HG03565 (cell line): Measurements from ENCODE around the gene TNNT1.
"Not testable (repeated sequence)": the region's sequence is repeated elsewhere in the genome, so short reads cannot be mapped to it uniquely, and the experiment has no call there.

Experiments used
- ATAC-seq: cut with Tn5 transposase; IDR thresholded peaks from one replicate; pipeline ENCODE4 v1.9.1; 2021; ENCODE audit warnings: mild to moderate bottlenecking, moderate library complexity; ENCODE audit not compliant: unreplicated experiment

TNNT1 gene, protein sequence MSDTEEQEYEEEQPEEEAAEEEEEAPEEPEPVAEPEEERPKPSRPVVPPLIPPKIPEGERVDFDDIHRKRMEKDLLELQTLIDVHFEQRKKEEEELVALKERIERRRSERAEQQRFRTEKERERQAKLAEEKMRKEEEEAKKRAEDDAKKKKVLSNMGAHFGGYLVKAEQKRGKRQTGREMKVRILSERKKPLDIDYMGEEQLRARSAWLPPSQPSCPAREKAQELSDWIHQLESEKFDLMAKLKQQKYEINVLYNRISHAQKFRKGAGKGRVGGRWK

DNA sequence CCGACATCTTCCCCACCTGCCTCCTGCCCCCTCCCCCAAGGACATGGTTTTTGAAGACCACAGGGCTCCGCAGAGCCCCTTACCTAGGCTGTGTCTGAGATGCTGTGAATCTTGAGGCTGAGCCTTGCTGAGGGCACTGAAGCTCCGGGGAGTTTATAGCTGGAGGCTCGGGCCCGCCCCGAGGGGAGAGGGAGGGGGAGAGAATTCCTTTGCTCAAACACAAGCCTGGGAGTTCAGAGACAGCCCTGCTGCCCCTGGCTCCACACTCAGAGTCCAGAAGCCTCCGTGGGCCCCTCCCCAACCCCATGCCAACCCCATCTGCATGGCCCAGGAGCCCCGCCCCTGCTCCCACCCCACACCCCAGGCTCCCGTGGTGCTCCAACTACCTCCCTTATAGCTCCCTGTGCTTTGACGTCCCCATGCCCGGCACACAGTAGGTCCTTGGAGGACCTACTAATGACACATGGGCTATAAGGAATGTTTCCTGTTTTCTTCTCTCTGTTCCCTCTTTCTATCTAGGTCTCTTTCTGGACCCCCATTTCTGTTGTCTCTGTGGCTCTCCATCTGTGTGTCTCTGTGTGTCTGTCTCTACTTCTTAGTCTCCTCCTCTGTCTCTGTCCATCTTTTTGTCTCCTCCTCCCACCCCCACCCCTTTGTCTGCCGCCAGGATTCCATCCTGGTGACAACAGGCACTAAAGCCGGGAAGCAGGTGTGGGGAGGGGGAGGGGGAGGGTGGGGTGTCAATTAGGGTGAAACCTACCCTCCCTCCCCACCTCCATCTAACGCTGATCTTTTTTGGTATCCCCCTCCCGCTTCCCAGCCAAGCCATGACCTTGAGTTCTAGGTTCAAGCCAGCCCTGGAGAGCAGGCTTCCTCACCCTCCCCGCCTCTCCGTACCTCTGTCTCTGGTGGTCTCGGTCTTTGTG lies at the start of gene TNNT1:
Gene TNNT1, minus strand, starts transcription at position 129 of the 926 bp plus-strand sequence. CDS start 2,049 bp downstream, outside the sequence.
- ATAC-seq, result no peak

DNA sequence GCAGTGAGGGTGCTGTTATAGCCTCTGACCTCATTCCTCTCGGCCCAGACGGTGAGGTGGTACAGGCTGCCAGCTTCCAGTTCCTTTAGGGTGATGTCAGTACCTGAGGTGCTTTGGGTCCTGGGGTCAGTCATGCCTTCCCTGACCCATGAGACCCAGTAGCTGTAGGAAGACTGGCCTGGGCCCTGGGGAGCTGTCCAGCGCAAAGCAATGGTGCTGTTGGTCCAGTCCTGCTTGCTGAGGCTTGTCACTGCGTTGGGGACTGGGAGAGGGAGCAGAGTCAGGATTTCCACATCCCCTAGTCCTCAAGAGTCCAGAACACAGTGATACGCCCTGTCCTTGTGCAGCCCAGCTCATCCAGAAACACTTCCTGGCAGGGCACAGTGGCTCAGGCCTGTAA lies 49.6 kb upstream of the TNNT1 start:
- ATAC-seq, result no peak

DNA sequence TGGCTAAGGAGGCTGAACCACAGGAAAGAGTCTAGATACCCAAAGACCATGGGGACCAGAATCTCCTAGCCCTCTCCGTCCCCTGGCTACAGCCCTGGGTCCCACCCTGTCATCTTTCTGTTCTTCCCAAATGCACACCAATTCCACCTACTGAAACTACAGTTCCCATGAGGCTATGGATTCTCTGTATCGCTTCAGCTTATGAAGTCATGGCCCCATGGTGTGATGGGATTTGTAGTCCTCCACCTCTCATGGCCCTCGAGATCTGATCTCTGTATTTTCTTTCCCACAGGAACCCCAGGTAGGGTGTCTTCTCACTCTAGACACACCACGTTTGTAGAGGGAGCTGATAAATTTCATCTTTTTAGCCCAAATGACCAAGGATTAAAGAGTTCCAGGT lies 48.5 kb upstream of the TNNT1 start:
- ATAC-seq, result no peak

DNA sequence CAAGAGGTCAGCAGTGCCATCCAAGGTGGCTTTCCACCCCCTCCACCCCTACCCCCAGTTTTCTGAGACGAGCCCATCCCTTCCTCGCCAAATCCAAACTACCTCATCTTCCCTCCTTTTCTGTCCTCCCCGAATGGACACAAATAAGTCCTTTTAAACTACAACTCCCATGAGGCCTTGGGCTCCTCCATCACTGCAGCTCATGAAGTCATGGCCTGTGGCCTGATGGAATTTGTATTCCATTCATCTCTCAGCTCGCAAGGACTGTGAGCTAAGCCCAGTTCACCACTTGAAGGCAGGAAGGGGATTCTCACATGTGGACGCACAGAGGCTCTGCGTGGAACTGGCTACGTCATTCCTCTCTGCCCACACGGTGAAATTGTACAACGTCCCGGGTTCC lies 47.8 kb upstream of the TNNT1 start:
- no peak for ATAC-seq

DNA sequence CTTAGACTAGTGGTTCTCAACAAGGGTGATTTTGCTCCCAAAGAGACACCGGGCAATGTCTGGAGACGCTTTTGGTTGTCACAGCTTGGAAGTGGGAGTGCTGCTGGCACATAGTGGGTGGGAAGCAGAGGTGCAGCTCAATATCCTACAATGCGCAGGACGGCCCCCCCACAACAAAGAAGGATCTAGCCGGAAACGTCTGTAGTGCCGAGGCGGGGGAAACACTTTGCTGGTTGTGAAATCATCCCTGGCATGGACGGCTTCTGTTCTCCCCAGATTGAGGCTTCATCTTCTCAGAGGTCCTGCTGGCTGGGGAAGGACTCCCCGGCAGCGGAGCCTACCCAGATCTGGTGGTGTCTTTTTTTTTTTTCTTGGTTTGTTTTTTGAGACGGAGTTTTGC lies 44.5 kb upstream of the TNNT1 start:
- no peak for ATAC-seq

DNA sequence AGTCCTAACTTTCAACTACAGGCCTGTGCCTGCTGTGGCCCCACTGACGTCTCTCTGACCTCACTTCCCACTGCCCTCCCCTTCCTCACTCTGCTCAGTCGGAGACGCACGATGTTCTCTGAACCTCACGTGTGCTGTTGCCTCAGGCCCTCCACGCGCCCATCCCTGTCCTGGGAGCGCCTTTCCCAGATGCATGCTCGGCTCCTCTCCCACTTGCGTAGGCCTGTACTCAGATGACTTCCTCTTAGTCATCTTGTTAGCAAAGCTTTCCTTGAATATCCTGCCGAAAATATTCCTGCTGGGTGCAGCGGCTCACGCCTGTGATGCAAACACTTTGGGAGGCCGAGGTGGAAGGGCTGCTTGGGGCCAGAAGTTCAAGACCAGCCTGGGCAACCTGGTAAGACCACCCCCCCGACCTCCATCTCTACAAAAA lies 40.4 kb upstream of the TNNT1 start:
- no peak for ATAC-seq

DNA sequence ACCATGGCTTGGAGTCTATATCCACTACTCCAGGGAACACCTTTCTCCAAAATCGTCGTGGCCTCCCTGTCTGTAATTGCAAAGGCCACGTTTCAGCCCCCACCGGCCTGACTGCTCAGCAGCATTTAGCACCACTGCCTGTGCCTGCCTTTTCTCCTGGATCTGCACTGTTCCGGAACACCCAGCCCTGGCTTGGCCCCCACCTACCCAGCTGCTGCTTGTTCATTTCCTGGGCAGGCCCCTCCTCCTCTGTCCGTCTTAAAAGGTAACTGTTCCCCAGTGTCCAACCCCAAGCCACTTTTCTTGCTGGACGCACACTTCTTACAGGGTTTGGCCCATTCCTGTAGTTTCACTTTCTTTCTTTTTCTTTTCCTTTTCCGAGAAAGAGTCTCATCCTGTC lies 39.6 kb upstream of the TNNT1 start:
- no peak for ATAC-seq

DNA sequence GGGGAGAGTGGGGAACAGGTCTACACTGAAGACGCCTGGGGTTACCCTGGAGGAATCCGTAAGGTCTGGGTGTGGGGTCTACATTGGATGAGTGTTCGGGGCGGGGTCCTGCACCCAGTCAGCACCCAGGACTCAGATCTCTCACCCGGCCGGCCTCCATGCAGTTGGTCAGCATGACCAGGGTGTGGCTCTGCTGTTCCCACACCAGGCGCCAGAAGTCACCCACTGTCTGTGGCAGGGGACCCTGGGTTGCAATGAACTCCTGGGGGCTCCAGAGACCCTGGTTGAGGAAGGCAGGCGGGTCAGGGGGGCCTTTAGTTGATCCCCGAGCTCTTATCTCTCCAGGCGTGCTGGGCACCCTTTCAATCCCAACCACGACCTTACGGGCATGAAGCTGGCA lies 37.1 kb upstream of the TNNT1 start:
- no peak for ATAC-seq

DNA sequence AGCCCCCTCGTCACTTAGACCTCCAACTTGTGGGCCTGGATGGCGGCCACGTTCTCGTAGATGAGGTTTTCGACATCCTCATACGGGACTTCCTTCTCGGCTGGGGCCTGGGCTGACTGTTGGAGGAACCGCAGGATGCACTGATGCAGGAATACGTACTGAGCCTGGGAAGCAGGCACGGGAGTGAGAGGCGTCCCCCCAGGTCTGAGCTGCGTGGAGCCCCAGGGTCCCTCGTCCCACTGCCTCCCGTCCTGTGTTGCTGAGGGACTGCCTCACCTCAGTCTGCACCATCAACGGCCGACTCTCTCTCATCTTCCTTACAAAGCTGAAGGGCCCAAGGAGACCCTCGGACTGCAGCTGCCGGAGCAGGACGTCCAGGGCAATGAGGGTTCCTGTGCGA lies 32.7 kb upstream of the TNNT1 start:
- ATAC-seq, result no peak

DNA sequence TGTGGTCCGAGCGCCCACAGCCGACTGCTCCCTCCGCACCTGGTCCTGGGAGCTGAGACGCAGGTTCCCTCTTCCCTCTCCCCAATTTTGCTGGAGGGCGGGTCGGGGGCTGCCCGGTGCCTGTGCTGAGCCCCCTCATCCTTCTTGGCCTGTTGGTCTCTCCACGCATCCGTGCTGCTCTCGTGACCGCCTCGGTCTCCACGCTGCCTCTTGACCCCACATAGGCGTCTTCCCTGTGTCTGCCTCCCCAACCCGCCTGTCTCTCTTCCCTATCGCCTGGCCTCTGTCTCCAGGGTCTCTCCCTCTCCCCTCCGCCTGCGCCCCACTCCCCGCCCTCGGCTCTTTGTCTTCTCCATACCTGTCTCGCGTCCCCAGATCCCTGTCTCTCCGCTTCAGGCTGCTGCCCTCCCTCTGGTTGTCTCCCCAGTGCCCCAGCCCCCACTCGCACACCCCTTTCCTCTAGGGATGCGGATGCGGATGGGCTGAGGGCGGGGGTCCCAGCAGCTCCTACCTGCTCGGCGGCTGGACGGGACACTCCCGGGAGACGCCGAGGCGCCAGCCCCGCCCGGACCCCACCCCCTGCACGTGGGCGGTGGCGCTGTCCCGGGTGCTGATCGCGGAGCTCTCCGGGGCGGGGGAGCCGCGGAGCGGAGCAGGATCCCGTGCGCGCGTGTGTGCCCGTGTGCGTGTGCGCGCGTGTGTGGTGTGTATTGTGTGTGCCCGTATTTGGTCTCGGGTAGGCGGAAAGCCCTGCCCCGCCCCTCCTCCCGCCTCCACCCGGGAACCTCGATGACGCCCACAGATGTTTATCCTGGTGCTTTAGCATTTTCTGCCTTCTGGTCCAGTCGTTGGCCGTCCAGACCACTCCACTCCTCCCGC lies 30.8 kb upstream of the TNNT1 start, which contains the start of gene SYT5:
Gene SYT5, minus strand, starts transcription at position 684 of the 879 bp plus-strand sequence. CDS start 1,248 bp downstream, outside the sequence.
- no peak for ATAC-seq

DNA sequence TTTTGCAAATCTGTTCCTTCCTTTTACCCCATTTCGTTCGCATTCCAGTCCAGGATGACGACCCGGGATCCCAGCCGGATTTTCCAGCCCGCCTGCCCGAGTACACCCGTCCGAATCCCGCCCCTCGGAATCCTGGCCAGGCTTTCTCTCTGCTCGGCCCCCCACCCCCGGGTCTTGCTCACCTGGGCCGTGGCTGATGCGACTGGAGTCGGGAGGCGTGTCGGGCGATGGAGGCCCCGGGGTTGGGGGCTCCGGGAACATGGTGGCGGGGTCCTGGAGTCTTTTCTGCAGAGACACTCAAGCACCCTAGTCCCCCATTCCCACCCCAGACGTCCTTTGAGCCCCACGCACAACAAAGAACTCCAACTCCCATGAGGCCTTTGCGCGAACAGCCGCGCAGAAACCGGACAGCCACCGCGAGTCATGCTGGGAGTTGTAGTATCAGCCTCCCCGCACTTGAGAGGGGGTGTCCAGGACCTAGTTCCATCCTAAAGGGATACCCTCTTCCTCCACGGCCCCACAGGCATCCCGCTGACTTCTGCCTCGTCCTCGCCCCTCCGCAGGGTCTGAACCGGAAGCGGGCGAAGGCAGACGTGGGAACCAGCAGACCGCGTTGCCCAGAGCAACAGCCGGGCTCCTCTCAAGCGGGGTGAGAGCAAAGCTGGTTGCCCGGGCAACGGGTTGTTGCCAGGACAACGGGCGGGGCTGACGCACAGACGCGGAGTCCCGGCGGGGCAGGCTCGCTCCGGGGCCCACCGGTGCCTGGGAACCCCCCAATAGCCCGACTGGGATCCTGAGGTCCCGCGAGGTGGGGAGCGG lies 30.0 kb upstream of the TNNT1 start:
- peak; percentile 79 for ATAC-seq

DNA sequence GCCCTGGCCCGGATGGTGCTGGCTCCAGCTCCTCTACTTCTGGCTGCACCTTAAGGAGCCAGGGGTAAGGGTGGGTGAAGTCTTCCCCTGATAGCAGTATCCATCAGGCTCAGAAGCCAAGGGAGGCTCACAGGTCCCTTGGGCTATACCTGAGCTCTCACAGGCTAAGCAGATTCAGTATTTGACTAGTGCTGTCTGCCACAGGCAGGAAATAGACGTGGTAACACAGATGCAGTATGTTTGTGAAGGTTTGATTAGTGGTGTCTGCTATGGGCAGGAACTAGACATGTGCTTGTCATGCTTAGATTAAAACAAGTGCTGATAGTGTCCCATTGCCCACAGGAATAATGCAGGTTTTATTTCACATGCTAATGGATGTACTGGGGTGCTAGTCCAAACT lies 27.1 kb upstream of the TNNT1 start:
- no peak for ATAC-seq

DNA sequence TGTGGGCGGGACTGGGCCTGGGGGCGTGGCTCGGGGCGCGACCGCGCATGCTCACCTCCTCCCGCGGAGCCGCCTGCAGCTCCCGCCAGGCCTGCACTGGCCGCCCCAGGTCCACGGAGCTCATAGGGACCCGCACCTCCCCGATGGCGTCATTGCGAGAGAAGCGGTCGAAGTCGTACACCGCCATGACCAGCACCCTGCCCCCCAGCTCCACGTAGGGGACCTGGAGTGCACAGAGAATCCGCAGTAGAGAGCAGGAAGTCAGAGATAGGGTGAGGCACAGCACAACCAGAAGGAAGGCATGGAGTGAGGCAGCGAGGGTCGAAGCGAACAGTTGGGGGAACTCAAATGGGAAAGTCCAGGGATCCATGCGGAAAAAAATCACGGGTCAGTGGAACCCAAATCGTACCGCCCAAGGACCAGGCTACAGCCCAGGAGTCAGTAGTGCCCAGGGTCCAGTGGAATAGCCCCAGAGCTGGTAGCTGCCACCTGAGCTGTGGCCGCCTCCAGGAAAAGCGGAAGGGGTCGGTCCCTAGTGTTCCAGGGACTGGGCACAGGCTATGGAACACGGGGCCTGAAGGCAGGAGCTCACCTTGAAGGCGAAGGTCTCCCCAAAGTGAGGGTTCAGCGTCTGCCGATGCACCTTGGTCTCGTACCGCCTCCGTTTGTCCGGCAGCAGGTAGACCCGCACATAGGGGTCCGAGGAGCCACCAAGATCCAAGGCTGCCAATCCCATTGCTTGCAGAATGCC lies 26.3 kb upstream of the TNNT1 start:
- ATAC-seq, result no peak

DNA sequence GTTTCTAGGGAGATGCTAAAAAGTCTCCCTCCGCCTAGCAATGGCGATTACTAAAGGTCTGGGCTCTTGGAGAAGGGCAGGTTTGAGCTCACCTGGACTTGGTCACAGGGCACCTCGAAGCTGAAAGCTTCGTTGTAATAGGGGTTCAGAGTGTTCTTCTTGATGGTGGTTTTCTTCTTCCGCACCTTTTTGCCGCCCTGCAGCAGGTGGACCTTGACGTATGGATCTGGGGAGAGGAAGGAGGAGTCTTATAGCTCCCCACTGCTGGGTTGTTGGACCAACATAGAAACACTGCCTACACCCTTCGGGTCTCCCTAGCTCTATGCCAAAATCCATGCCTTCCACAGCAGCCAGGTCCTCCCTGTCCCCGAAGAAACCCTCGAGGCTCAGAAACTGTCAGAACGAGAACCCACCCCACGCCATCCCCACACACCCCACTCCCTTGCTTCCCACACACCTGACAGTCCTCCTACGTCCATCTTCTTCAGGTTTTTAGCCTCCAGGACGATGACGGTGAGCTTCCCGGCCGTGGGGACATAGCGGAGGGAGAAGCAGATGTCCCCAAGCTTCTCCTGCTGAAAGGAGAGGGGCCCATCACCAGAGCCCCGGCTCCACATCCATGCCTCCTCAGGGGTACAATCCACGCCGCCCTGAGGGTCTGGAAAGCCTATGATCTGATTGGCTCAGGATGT lies 25.6 kb upstream of the TNNT1 start:
- ATAC-seq, result no peak

DNA sequence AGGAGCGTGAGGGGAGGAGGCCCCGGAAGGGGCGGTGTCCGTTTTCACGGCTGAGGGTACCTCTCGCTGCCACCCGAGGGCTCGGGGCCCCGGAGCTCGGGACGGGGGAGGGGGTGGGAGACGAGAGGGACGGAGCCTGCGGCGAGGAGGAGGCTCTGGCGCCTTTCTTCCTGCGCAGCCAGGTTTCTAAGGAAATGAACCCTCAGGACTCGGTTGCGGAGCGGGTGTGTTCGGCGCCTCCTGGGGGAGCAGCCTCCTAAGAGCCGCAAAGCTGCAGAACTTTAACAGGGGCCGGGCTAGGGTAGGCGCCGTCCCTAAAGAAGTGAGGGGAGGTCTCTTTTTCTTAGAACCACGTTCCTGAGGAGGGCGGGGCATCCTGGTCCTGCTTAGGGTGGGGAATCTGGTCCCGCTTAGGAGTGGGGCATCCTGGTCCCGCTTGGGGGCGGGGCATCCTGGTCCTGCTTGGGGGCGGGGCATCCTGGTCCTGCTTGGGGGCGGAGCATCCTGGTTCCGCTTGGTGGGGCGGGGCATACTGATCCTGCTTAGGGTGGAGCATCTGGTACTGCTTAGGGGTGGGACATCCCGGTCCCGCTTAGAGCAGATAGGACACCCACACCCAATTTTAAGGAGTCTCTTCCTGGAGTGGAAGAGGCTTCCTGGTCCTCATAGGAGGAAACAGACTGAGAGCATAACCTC lies 24.9 kb upstream of the TNNT1 start:
- no peak for ATAC-seq

DNA sequence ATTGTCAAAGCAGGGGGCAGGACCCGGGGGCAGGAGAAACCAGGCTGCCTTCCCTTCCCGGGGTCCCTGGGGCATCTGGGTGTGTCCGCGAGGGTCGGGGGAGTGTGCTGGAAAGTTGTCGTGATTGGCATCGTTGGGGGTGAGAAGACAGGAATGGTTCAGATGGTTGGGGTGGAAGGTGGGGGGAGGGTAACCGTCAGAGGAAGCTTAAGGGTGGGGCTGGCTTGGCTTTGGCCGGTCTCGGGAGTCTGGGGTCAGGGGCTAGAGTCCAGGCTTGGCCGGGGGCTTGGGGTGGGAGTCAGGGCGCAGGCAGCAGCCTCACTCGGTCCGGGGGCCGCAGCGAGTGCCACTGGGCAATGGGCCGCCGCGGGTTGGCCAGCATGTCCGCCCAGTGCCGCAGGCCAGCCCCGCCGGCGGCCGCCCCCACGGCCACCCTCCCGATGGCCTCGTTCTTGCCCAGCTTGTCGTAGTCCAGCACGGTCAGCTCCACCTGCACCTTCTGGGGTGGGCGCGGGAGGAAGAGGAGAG lies 24.2 kb upstream of the TNNT1 start:
- no peak for ATAC-seq

DNA sequence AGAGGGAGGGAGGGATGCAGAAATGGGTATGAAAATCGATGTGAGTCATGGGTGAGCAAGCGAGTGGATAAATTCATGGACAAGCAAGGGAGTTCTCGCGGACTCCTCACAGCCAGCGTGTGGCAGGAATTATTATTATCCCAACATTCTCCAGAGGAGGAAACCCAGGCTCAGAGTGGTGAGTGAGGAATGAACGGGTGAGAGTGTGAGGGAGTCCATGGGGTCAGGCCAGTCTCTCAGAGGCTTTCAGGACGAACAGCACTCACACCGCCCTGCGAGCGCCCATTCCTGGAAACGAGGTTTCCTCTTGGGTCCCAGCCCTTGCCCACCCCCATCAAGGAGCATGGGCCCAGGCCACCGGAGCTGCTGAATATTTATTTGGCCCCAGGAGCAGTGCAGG lies 23.7 kb upstream of the TNNT1 start:
- no peak for ATAC-seq

DNA sequence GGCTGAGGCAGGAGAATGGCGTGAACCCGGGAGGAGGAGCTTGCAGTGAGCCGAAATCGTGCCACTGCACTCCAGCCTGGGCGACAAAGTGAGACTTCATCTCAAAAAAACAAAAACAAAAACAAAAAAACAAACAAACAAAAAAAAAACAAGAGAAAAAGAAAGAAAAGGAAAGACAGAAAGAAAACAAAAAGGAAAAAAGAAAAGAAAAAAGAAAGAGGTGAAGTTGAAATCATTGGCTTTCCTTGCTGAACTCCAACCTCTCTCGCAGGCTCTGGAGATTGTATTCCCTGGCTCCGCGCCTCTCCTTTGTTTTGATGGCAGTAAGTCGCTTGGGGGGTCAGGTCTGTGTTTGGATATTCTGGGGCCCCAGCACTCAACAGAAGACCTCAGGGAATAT lies 23.3 kb upstream of the TNNT1 start:
- not testable (repeated sequence) for ATAC-seq
